ENCODE results near the gene CHTOP.
A peak's percentile ranks its signal among the peaks of the same experiment; 100 is the strongest.
"Not testable (repeated sequence)": the region's sequence is repeated elsewhere in the genome, so short reads cannot be mapped to it uniquely, and the experiment has no call there.

The CHTOP gene

GRCh38 chr1:153663211-153663610 is 29.3 kb downstream of the CHTOP start:
- DNase-seq (ENCODE audit: low read depth): no peak

GRCh38 chr1:153667439-153667838 is 33.6 kb downstream of the CHTOP start:
- DNase-seq (ENCODE audit: low read depth): no peak
- no peak for TF ChIP-seq CTCF (IDR thresholded peaks at IDR 0.05; ENCODE audit: low read depth, low read length, missing control alignments)
- H3K4me3 ChIP-seq (ENCODE audit: low read depth, low read length): no peak overlapping the region

More at GRCh38 chr1:153663211-153663610, 29.3 kb downstream of the CHTOP start:
- no peak overlapping the region for H3K4me3 ChIP-seq (ENCODE audit: low read depth, low read length)
- TF ChIP-seq CTCF (IDR thresholded peaks at IDR 0.05; ENCODE audit: low read depth, low read length, missing control alignments): no peak

- not testable (repeated sequence) for H3K4me3 ChIP-seq (ENCODE audit: low read depth, low read length); DNase-seq (ENCODE audit: low read depth)
These were observed 34.8 kb downstream of the CHTOP start for GRCh38 chr1:153668672-153669071.

- DNase-seq (ENCODE audit: low read depth): no peak
- H3K4me3 ChIP-seq (ENCODE audit: low read depth, low read length): peak overlapping the region; percentile 85
- no peak for TF ChIP-seq CTCF (IDR thresholded peaks at IDR 0.05; ENCODE audit: low read depth, low read length, missing control alignments)
These were observed 35.7 kb downstream of the CHTOP start for GRCh38 chr1:153669606-153670005.

GRCh38 chr1:153670257-153670858 is 36.5 kb downstream of the CHTOP start:
- no peak for DNase-seq (ENCODE audit: low read depth)
- no peak for TF ChIP-seq CTCF (IDR thresholded peaks at IDR 0.05; ENCODE audit: low read depth, low read length, missing control alignments)

GRCh38 chr1:153670859-153671627 is 37.2 kb downstream of the CHTOP start, which contains the start of gene ILF2:
TSS of gene ILF2 (minus strand) at chr1:153670993. CDS start at chr1:153670922, 71 bp downstream.
- TF ChIP-seq CTCF (IDR thresholded peaks at IDR 0.05; ENCODE audit: low read depth, low read length, missing control alignments): peak; percentile 25
- DNase-seq (ENCODE audit: low read depth): peak; percentile 99
- H3K4me3 ChIP-seq (ENCODE audit: low read depth, low read length): peak within 1 kb of the TSS; percentile 85

More at GRCh38 chr1:153670257-153670858, 36.5 kb downstream of the CHTOP start:
- H3K4me3 ChIP-seq (ENCODE audit: low read depth, low read length): peak overlapping the region; percentile 85

GRCh38 chr1:153671628-153672353 is 37.9 kb downstream of the CHTOP start:
- H3K4me3 ChIP-seq (ENCODE audit: low read depth, low read length): peak overlapping the region; percentile 59
- DNase-seq (ENCODE audit: low read depth): not testable (repeated sequence)

Measured in GM12864 (cell line).